SU-DHL-6 (cell line): ENCODE results near the gene SERINC1.
"Not testable (repeated sequence)": the region's sequence is repeated elsewhere in the genome, so short reads cannot be mapped to it uniquely, and the experiment has no call there.

ENCODE experiments used
- H2AFZ ChIP-seq: fragments of 200-600 bp; sonication (generic); 2 replicates; pipeline ENCODE4 v1.6.1; 2014; ENCODE audit warnings: low read depth, mild to moderate bottlenecking, moderate library complexity, mixed read lengths, antibody characterized with exemption, low read length; ENCODE audit not compliant: severe bottlenecking
- H3F3A ChIP-seq: fragments of 200-600 bp; shearing (Covaris generic); 2 replicates; pipeline ENCODE4 v1.6.0; 2016; ENCODE audit warnings: antibody characterized with exemption, mild to moderate bottlenecking; ENCODE audit not compliant: insufficient read depth
- H3K27ac ChIP-seq: fragments of 200-600 bp; sonication (generic); 2 replicates; pipeline ENCODE4 v1.5.1; 2016; ENCODE audit warnings: low read depth, mild to moderate bottlenecking, low read length, moderate library complexity, mixed read lengths
- H3K27me3 ChIP-seq: fragments of 200-600 bp; sonication (generic), shearing (Covaris generic); 2 replicates; pipeline ENCODE4 v1.6.0; 2014; ENCODE audit warnings: mild to moderate bottlenecking, low read length
- H3K36me3 ChIP-seq: fragments of 200-600 bp; sonication (generic); 2 replicates; pipeline ENCODE4 v1.6.1; 2014; ENCODE audit warnings: mild to moderate bottlenecking, low read length, mixed read lengths
- H3K4me2 ChIP-seq: fragments of 300-600, 200-600 bp; shearing (Covaris generic), sonication (generic); 2 replicates; pipeline ENCODE4 v1.6.0; 2014; ENCODE audit warnings: low read length, low read depth, mild to moderate bottlenecking; ENCODE audit not compliant: poor library complexity, severe bottlenecking
- H3K4me3 ChIP-seq: fragments of 200-600 bp; sonication (generic); 2 replicates; pipeline ENCODE4 v1.5.1; 2014; ENCODE audit warnings: antibody characterized with exemption, low read length, mild to moderate bottlenecking, mixed read lengths; ENCODE audit not compliant: insufficient read depth, poor library complexity, severe bottlenecking
- H3K79me2 ChIP-seq: fragments of 200-600 bp; sonication (generic); 2 replicates; pipeline ENCODE4 v1.6.1; 2014; ENCODE audit warnings: mild to moderate bottlenecking, low read length, moderate library complexity; ENCODE audit not compliant: insufficient read depth
- H3K9ac ChIP-seq: fragments of 200-600 bp; sonication (generic); 2 replicates; pipeline ENCODE4 v1.7.0; 2014; ENCODE audit warnings: mild to moderate bottlenecking, low read length
- H3K9me2 ChIP-seq: fragments of 200-600 bp; sonication (generic); replicated peaks from 2 replicates; pipeline ENCODE4 v1.6.1; 2014; ENCODE audit warnings: low read length; ENCODE audit not compliant: insufficient read depth
- H3K9me3 ChIP-seq: fragments of 200-600 bp; sonication (generic); 2 replicates; pipeline ENCODE4 v1.6.1; 2014; ENCODE audit warnings: low read length, mixed read lengths; ENCODE audit not compliant: insufficient read depth
- H4K20me1 ChIP-seq: fragments of 200-600 bp; sonication (generic); 2 replicates; pipeline ENCODE4 v1.6.1; 2014; ENCODE audit warnings: low read depth, mild to moderate bottlenecking, antibody characterized with exemption, low read length, moderate library complexity, mixed read lengths
- EZH2phosphoT487 ChIP-seq: fragments of 200-600 bp; sonication (generic), shearing (Covaris generic); conservative IDR thresholded peaks from 2 replicates; pipeline ENCODE4 v1.6.1; 2018; ENCODE audit warnings: mild to moderate bottlenecking, antibody characterized with exemption, low read length, moderate library complexity, mixed read lengths
- TF ChIP-seq, protein P1 (sequence below): fragments of 200-600 bp; sonication (generic); IDR thresholded peaks from one replicate; pipeline ENCODE4 v1.5.1; 2017; ENCODE audit warnings: antibody characterized with exemption, mild to moderate bottlenecking, low read length, moderate library complexity; ENCODE audit not compliant: insufficient read depth, poor library complexity, severe bottlenecking

Gene SERINC1

DNA sequence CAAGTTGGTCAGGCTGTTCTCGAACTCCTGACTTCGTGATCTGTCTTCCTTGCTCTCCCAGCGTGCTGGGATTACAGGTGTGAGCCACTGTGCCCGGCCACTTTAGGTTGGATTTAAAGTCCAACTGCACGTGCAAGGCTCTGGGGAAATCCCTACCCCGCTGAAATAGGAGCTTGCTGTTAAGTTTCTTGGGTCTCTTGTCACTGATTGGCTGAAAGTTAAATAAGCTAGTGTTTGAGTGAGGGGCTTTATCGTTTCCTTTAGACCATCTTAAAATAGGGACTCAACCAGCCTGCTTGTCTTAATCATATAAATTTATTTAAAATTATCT, 11.1 kb upstream of the SERINC1 start:
- Histone ChIP-seq H3K79me2 (no peaks in the 10 kb centered on the region), H3K36me3 (no peaks in the 10 kb centered on the region), H2AFZ (no peak overlapping the region), H3F3A (no peaks in the 10 kb centered on the region), H3K9me2 (no peaks in the 10 kb centered on the region), H3K27me3 (no peaks in the 10 kb centered on the region), H3K9ac (no peak overlapping the region), H3K4me2 (no peak overlapping the region), H3K27ac (no peak overlapping the region), H3K9me3 (no peaks in the 10 kb centered on the region), H4K20me1 (no peaks in the 10 kb centered on the region), H3K4me3 (no peak overlapping the region)
- TF ChIP-seq, protein P1, sequence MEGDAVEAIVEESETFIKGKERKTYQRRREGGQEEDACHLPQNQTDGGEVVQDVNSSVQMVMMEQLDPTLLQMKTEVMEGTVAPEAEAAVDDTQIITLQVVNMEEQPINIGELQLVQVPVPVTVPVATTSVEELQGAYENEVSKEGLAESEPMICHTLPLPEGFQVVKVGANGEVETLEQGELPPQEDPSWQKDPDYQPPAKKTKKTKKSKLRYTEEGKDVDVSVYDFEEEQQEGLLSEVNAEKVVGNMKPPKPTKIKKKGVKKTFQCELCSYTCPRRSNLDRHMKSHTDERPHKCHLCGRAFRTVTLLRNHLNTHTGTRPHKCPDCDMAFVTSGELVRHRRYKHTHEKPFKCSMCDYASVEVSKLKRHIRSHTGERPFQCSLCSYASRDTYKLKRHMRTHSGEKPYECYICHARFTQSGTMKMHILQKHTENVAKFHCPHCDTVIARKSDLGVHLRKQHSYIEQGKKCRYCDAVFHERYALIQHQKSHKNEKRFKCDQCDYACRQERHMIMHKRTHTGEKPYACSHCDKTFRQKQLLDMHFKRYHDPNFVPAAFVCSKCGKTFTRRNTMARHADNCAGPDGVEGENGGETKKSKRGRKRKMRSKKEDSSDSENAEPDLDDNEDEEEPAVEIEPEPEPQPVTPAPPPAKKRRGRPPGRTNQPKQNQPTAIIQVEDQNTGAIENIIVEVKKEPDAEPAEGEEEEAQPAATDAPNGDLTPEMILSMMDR = no peak
- TF ChIP-seq EZH2phosphoT487 = no peak

DNA sequence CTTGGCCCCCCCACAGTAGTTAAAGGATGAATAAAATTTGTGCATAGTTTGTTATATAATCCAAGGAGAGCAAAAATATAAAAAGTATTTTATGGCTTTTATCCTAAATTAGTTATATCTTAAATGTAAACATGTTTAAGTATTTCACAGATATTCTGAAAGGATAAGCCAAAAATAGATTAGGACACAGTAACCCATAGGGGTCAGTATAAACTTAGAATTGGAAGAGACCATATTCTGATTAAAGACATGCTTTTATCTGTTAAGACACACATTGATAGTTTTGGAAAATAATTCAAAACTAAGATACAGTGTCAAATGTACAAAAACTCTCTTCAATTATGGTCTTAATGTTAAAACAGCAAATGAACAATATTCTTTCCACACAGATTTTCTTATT, 4.5 kb upstream of the SERINC1 start:
- Histone ChIP-seq H4K20me1 (no peaks in the 10 kb centered on the region), H3K4me3 (no peak overlapping the region), H3K27ac (no peak overlapping the region), H2AFZ (no peak overlapping the region), H3K79me2 (peaks cover 12% of the 10 kb centered on the region), H3K27me3 (no peaks in the 10 kb centered on the region), H3K9me2 (no peaks in the 10 kb centered on the region), H3K9me3 (no peaks in the 10 kb centered on the region), H3K4me2 (no peak overlapping the region), H3F3A (no peaks in the 10 kb centered on the region), H3K9ac (no peak overlapping the region), H3K36me3 (no peaks in the 10 kb centered on the region)
- TF ChIP-seq, protein P1 = no peak
- no peak for TF ChIP-seq EZH2phosphoT487

DNA sequence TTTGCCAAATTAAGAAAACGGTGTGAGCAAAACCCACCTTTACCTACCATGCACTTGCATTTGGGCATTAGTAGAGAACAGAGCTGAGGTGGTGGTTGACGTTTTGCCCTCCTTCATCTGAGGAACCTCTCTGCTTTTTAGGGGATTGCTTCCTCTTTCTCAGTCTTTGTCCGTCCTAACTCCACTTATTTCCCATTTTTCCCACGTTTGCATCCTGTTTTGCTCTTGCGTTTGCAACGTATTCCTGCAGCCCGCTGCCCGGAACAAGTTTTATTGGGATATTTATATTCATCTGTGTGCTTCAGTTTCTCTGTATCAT, 374 bp upstream of the SERINC1 start:
- Histone ChIP-seq H3K27ac (peak overlapping the region; percentile 21; the same call in 1 of the 2 replicates), H3K9ac (peak overlapping the region; percentile 81), H2AFZ (peak overlapping the region; percentile 73), H3K4me3 (peak overlapping the region; percentile 93), H3F3A (no peaks in the 10 kb centered on the region), H4K20me1 (peaks cover 16% of the 10 kb centered on the region; the same call in 1 of the 2 replicates), H3K9me3 (no peaks in the 10 kb centered on the region), H3K9me2 (no peaks in the 10 kb centered on the region), H3K27me3 (no peaks in the 10 kb centered on the region), H3K79me2 (peaks cover 53% of the 10 kb centered on the region), H3K4me2 (peak overlapping the region; percentile 95), H3K36me3 (no peaks in the 10 kb centered on the region)
- TF ChIP-seq, protein P1 = no peak

DNA sequence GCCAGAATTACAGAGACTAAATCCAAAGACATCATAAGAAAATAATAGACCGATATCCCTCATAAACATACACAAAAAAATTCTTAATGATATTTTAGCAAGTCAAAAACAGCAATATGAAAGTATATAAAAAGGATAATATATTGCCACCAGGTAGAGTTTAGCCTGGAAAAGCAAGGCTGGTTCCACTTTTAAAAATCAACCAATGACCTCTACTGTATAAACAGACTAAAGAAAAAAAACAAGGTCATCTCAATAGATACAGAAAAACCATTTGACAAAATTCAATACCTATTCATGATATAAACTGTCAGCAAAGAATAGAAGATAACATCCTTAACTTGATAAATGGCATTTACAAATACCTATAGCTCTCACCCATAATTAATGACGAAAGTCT, 9.7 kb downstream of the SERINC1 start:
- Histone ChIP-seq H3K36me3 (peaks cover 12% of the 10 kb centered on the region; the same call in 1 of the 2 replicates), H3K9me2 (no peaks in the 10 kb centered on the region), H3K27me3 (no peaks in the 10 kb centered on the region), H3K4me3 (no peak overlapping the region), H3K9ac (no peak overlapping the region), H3K4me2 (no peak overlapping the region), H3K9me3 (no peaks in the 10 kb centered on the region), H3K79me2 (peaks cover 87% of the 10 kb centered on the region), H2AFZ (no peak overlapping the region), H3F3A (no peaks in the 10 kb centered on the region), H3K27ac (no peak overlapping the region), H4K20me1 (peaks cover 30% of the 10 kb centered on the region; the same call in 1 of the 2 replicates)
- TF ChIP-seq EZH2phosphoT487 = no peak
- TF ChIP-seq, protein P1 = no peak

DNA sequence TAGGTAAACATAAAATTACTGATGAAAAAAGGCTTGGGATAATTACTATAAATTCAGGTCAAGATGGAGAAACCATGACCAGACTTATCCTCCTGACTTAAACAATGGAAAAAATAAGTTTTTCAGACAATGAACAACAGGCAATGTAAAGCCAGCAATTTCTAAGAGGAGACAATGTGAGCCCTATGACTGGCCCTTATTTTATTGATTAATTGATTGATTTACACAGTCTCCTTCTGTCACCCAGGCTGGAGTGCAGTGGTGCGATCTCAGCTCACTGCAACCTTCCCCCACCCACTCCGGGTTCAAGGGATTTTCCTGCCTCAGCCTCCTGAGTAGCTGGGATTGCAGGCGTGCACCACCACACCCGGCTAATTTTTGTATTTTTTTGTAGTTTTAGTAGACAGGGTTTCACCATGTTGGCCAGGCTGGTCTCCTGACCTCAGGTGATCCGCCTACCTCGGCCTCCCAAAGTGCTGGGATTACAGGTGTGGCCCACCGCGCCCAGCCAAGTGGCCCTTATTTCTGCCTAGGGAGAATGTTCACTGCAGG, 11.7 kb downstream of the SERINC1 start:
- peaks cover 17% of the 10 kb centered on the region; the same call in 1 of the 2 replicates for H3K36me3 ChIP-seq
- not testable (repeated sequence) for H2AFZ ChIP-seq, H3K9me3 ChIP-seq, H3K9me2 ChIP-seq, H3K27ac ChIP-seq, H3K4me2 ChIP-seq, H3K9ac ChIP-seq, H3K4me3 ChIP-seq, H3F3A ChIP-seq, H3K27me3 ChIP-seq
- peaks cover 69% of the 10 kb centered on the region for H3K79me2 ChIP-seq
- peaks cover 27% of the 10 kb centered on the region; the same call in 1 of the 2 replicates for H4K20me1 ChIP-seq
